Stimulated activated naive CD8-positive, alpha-beta T cell treated with anti-CD3 and anti-CD28 coated beads, Interleukin-15, Interleukin-2, amounts not matched to agents 100 U/mL and 50 U/mL, for 24 hours (primary cell): ENCODE data around the gene RPRD1B.

Experiments used
- ATAC-seq: fragments of 150-1000 bp; cut with Tn5 transposase; one replicate; pipeline ENCODE4 v1.10.0; 2021
- DNase-seq: peaks from one replicate; pipeline ENCODE4 v3.0.0; 2021

The RPRD1B gene

DNA sequence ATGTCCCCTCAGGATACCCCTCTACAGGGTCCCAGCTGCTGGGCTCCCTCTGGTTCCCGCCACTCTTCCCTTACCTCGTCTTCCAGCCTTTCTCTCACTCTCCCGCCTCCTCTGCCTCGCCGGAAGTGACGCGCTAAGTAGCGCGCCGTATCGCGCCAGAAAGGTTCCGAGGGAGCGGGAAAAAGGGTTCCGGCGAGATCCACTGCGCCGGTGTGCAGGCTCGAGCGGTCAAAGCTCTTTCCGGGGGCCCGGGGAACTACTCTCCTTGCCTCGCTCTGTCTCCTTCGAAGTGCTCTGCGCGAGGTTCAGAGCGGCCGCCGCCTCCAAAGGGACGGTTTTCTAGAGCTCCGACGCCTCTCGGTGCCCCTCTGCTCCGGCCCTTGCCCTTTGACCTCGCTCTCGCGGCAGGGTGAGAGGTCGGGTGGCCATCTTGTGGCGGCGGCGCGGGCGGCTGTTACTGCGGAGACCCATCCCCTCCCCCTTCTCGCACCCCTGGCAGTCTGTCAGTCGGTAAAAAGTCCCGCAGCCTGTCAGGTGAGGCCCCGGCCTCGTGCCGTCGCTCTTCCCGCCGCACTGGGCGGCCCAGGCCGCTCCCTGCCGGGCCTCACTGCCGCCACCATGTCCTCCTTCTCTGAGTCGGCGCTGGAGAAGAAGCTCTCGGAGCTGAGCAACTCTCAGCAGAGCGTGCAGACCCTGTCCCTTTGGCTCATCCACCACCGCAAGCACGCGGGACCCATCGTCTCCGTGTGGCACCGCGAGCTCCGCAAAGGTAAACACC is at the start of gene RPRD1B, which contains the start of gene TTI1:
TSS of gene RPRD1B (plus strand) at position 417 of the 778 bp plus-strand sequence. CDS start at position 619, 202 bp downstream.
TSS of gene TTI1 (minus strand) at position 127 of the 778 bp plus-strand sequence. CDS start 19,640 bp downstream, outside the sequence.
- DNase-seq: peak; percentile 90

DNA sequence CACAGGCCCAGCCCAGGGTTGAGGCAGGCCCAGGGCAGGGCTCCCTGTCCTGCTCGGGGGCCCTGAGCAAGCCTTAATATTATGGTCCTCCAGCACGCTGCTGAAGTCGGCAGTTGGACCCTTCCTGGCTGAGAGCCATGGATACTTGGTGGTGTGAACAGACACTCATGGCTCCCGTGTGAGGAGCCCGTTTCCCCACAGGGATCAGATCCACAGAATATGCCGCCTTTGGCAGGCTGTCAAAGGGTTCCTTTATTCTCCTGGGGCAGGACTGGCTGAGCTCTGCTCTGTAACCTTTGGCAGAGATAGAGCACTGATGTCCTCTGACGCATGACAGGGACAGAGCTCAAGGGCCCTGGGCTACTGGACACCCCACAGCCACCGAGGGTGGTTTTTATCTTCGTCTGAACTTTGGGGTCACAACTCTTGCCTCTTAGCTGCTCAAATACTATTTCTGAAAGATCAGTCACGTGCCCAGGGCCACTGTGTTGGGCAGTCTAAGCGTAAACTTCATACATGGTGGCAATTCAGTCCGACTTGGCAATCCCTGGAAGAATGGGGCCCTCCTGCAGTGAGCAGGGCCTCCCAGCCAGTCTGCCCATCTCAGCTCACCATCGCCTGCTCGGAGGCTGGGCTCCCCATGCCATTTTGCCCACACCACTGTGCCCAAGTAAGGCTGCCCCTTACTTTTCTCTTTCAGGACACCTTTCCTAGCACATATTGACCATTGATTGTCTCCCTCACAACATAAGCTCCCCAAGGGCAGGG is 49.3 kb upstream of the RPRD1B start:
- DNase-seq (no peak), ATAC-seq (no peak)

More for the DNA sequence above, at the start of gene RPRD1B, which contains the start of gene TTI1:
- ATAC-seq: peak; percentile 93

DNA sequence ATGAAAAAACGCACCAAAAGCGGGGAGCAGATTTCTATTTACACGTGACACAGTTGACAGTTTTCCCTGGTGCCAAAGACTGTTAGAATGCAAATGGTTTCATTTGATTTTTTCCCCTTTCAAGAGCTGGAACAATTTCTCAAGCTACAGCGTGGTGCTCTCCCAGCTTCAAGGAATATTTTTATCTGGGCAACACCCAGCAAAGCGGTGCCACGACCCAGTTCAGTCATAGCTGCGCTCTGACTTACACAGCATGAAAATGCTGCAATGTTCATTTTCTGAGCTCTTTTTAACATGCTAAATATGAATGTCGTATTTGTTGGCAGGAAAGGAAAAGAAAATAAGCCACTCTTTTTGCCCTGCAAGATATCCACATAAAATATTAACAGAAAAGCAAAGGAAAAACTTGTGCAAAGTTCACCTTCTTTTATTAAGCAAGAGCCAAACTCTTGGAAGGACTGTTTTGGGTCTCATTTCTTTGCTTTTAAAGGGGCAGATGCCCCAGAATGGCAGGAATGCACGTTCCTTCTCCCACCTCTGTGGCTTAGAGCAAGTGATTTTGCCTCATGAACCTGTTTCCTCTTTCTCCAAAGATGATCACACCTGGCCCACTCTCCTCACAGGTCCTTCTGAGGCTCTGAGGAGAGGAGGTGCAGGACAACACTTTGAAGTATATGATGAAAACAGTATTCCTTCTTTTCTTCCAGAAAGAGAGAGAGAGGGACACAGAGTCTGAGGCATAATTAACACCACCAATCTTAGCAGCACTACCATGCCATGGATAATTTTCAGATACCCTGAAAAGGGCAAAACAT is 47.3 kb upstream of the RPRD1B start:
- ATAC-seq (no peak), DNase-seq (no peak)

DNA sequence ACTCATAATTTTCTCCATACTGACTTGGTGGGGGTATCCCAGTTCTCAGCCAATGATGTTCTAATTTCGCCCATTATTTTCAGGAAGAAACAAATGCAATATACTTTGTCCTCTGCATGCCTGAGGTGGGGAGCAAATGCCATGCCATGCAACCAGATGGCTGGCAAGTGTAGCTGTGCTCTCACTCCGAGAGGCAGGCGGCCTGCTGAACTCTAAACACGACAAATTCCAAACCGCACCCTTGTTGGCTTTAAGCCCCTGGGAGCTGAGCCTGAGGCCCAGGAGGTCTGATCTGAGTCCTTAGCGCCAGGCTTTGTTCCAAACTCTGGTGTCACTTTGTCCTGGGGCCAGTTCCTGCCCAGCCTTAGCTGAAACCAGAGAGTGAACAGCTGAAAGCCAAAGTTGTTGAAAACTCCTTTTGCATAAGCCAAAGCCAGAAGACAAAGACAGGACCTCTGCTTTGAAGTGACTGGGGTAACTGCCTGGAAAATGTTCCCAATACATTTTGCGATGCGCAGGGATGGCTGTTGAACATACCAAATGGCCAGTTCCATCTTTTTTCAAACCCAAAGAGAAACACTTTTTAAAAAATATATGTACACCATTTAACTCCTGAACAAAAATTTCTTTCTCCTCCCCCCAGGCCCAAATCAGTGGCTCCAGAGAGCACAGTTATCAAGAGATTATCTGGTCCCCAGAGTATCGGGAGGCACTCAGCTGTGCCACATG is 46.5 kb upstream of the RPRD1B start:
- ATAC-seq: no peak
- no peak for DNase-seq

- no peak for DNase-seq
- ATAC-seq: no peak
Observed at GRCh38 chr20:37987602-37988290, 45.8 kb upstream of the RPRD1B start.

DNA sequence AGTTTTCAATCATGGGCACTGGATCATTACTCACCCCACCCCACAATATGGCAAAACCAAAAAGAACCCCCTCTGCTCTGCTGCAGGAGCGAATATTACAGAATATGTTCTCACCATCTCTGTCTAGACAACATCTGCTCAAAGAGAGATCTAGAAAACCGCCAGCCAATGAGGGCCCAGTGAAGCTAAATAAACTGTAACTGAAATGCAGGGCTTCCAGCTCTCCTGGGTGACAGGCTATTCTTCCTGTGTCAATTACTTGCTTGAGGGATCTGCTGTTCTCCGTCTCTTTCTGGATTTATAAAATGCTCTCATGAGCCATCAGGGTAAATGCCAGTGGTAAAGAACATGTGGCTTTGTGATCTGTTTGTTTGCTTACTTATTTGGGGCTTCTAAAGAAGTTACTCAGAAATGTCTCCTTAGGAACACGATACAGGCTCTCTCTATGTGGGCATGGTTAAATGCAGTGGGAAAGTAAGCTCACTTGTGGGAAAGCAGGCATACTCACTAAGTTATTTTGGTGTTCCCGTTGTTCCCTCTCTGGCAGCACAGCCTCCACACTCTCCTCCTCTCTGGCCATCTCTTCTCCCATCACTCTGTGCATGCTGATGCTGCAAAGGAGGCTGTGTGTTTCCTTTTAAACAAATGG is 45.1 kb upstream of the RPRD1B start:
- ATAC-seq: no peak
- DNase-seq: no peak

- ATAC-seq: no peak
- DNase-seq: no peak
Observed at GRCh38 chr20:37989601-37990295, 43.8 kb upstream of the RPRD1B start.

GRCh38 chr20:37990571-37991151 is 42.9 kb upstream of the RPRD1B start:
- DNase-seq (peak; percentile 61), ATAC-seq (peak; percentile 95)

GRCh38 chr20:37991157-37991866 is 42.2 kb upstream of the RPRD1B start:
- ATAC-seq: no peak
- no peak for DNase-seq

- ATAC-seq (no peak), DNase-seq (no peak)
Observed at GRCh38 chr20:37991908-37992307, 41.6 kb upstream of the RPRD1B start.

DNA sequence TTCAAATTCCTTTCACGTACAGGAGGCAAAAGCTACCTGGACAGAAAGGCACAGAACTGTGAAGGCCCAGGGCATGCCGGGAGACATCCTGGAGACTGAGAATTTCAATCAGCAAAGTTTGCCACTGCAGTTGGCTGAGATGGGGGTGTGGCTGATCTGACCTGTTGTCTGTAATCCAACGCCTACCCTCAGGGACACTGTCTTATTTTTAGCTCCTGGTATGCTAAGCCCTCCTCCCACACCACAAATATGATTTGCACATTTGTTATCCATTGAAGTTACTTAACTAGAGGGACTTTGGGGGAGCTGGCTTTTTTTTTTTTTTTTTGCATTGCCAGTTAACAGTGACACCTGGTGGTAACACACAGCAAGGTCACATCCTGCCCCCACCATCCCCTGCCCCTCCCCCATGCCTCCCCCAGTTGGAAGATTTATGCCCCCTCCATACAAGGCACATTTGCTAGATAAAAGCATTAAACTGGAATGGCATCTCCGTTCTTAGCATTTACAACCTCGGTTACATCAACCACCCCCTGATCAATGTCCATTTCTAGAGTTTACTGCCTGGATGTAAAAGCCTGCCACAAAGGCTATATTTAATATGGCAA is 40.6 kb upstream of the RPRD1B start:
- peak; percentile 20 for DNase-seq

DNA sequence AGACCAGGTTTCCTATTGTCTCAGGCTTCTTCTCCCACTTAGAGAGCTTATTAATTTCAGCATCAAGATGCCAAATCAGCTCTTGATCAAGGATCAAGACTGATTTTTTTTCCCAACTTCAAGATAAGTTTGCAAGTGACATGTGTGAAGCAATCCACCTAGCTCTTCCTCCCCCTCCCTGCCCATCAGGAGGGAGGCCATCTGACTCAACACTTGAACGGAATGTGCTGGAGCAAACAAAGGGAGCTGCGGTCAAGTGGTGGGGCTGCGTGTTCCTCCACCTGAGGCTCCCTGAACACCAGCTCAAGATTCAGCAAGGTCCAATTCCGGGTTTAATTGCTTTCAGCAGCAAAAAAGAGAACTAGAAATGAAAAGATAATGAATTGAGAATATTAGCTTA is 39.0 kb upstream of the RPRD1B start:
- DNase-seq (no peak), ATAC-seq (no peak)

More for the DNA sequence above, 40.6 kb upstream of the RPRD1B start:
- no peak for ATAC-seq

DNA sequence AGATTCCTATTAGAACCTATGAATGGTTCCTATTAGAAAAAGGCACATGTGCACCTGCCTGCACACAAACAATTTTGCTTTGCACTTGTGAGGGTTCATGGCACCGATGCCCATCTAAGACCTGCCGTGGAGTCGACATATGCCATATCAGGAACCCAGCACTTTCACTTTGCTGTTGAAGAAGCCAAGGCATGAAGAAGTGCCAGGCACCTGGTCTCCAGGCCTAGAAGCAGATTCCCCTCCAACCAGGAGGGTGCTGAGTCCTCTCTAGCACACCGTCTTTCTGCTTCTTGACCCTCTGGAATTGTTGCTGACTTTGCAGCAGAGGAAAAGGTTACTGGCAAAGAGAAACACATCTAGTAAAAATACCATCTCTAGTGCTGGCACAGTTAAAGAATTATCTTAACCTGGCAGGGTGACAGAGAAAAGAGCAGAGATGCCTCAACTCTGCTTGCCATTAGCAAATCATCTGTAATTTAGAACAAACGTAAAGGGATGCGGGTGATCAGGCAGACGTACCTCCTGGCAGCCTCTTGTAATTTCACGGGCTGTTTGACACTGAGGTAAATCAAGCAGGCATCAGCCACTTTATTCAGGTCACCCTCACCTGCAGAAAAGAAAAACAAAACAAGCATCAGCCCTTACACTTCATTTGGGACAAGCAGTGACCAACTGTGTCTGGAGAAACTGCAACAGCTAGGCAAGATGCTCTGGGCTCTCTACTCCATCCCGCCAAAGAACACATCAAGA is 37.5 kb upstream of the RPRD1B start:
- DNase-seq: no peak
- ATAC-seq: no peak

- DNase-seq (no peak), ATAC-seq (no peak)
Observed at GRCh38 chr20:37997516-37997915, 36.0 kb upstream of the RPRD1B start.

DNA sequence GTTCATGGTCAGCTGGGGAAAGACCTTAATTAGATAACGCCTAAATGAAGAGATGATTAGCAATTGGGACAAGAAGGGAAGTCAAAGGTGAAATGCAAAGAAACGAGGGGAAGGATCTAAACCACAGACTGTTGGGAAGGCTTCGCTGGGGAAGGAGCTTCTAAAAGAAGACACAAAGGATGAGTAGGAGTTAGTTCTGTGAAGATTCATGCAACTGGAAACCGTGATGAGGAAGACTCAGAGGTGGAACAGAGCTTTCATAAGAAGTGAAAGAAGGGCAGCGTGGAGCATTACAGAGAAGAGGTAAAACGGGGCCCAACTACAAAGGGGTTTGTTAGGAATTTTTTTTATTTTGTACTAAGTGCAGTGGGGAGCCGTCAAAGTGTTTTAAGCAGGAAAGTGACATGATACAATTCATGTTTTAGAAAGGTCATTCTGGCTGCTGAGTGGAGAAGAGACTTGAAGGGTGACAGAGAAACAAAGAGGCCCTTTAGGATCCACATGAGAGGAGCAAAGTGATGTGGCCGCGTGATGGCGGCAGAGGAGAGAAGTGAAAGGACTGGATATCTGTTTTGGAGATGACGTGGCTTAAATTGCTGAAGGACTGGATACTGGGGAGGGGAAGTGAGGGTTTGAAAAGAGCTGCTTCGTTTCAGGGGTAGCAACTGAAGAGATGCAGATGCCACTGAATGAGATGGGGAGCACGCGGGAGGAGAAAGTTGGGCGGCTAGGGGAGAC is 33.9 kb upstream of the RPRD1B start:
- ATAC-seq (no peak), DNase-seq (no peak)

GRCh38 chr20:38000293-38000692 is 33.3 kb upstream of the RPRD1B start:
- DNase-seq (no peak), ATAC-seq (no peak)
